HUES64 (cell line): ENCODE measurements around the gene GAS7.

ENCODE experiments used
- H3K27ac ChIP-seq: 2 replicates; pipeline ENCODE4 v1.7.0; 2013; ENCODE audit warnings: low read depth, low read length, inconsistent platforms
- H3K27me3 ChIP-seq: 2 replicates; pipeline ENCODE4 v1.6.1; 2013; ENCODE audit warnings: mild to moderate bottlenecking, low read length; ENCODE audit not compliant: insufficient read depth
- H3K36me3 ChIP-seq: 2 replicates; pipeline ENCODE4 v1.6.1; 2013; ENCODE audit warnings: mild to moderate bottlenecking, low read length; ENCODE audit not compliant: insufficient read depth
- H3K4me1 ChIP-seq: 2 replicates; pipeline ENCODE4 v1.6.1; 2013; ENCODE audit warnings: mild to moderate bottlenecking, low read length, moderate library complexity; ENCODE audit not compliant: insufficient read depth
- H3K4me3 ChIP-seq: 2 replicates; pipeline ENCODE4 v1.5.1; 2013; ENCODE audit warnings: mild to moderate bottlenecking, low read length, moderate library complexity
- H3K9ac ChIP-seq: 2 replicates; pipeline ENCODE4 v1.6.1; 2013; ENCODE audit warnings: mild to moderate bottlenecking, low read depth, low read length
- H3K9me3 ChIP-seq: 2 replicates; pipeline ENCODE4 v1.6.1; 2013; ENCODE audit warnings: low read depth, low read length; ENCODE audit not compliant: insufficient read depth
- WGBS: fragments of 150-250, 120-280 bp; methylation state at CpG from one replicate; pipeline ENCODE4 v1.1.7; 2013; ENCODE audit warnings: missing lambda C conversion rate; 5-methylcytosine and 5-hydroxymethylcytosine counted together

The GAS7 gene

GRCh38 chr17:9918804-9919352, 279.5 kb downstream of the GAS7 start:
- H3K27me3 ChIP-seq = no peaks in the 10 kb centered on the region
- H3K4me3 ChIP-seq = no peak overlapping the region
- no peak overlapping the region for H3K9ac ChIP-seq
- WGBS = 93% methylated on average over 5 of the region's 5 CpGs
- no peak overlapping the region for H3K27ac ChIP-seq
- no peaks in the 10 kb centered on the region for H3K36me3 ChIP-seq
- H3K4me1 ChIP-seq = no peaks in the 10 kb centered on the region
- no peaks in the 10 kb centered on the region for H3K9me3 ChIP-seq

- Histone ChIP-seq H3K9ac (no peak overlapping the region), H3K27me3 (no peaks in the 10 kb centered on the region), H3K4me1 (no peaks in the 10 kb centered on the region), H3K9me3 (no peaks in the 10 kb centered on the region), H3K27ac (no peak overlapping the region), H3K4me3 (no peak overlapping the region), H3K36me3 (no peaks in the 10 kb centered on the region)
- 97% methylated on average over 8 of the region's 8 CpGs for WGBS
These were observed 280.1 kb downstream of the GAS7 start for GRCh38 chr17:9918352-9918751.

- Histone ChIP-seq H3K4me1 (no peaks in the 10 kb centered on the region), H3K27ac (no peak overlapping the region), H3K36me3 (no peaks in the 10 kb centered on the region), H3K27me3 (no peaks in the 10 kb centered on the region), H3K4me3 (no peak overlapping the region), H3K9me3 (no peaks in the 10 kb centered on the region), H3K9ac (no peak overlapping the region)
- WGBS = 96% methylated on average over 19 of the region's 19 CpGs
These were observed 280.6 kb downstream of the GAS7 start for GRCh38 chr17:9917801-9918200.

- no peaks in the 10 kb centered on the region for H3K36me3 ChIP-seq
- no peak overlapping the region for H3K4me3 ChIP-seq
- H3K27ac ChIP-seq = no peak overlapping the region
These were observed 281.3 kb downstream of the GAS7 start for GRCh38 chr17:9917131-9917530.

GRCh38 chr17:9916108-9916507, 282.3 kb downstream of the GAS7 start:
- Histone ChIP-seq H3K4me1 (no peaks in the 10 kb centered on the region), H3K27ac (no peak overlapping the region), H3K9ac (no peak overlapping the region), H3K4me3 (no peak overlapping the region), H3K9me3 (no peaks in the 10 kb centered on the region), H3K36me3 (no peaks in the 10 kb centered on the region), H3K27me3 (no peaks in the 10 kb centered on the region)
- WGBS = 94% methylated on average over 8 of the region's 8 CpGs

More at GRCh38 chr17:9917131-9917530, 281.3 kb downstream of the GAS7 start:
- Histone ChIP-seq H3K27me3 (no peaks in the 10 kb centered on the region), H3K4me1 (no peaks in the 10 kb centered on the region), H3K9me3 (no peaks in the 10 kb centered on the region), H3K9ac (no peak overlapping the region)
- WGBS = 95% methylated on average over 13 of the region's 13 CpGs

- H3K36me3 ChIP-seq = no peaks in the 10 kb centered on the region
- no peaks in the 10 kb centered on the region for H3K4me1 ChIP-seq
- no peak overlapping the region for H3K9ac ChIP-seq
- H3K9me3 ChIP-seq = no peaks in the 10 kb centered on the region
- WGBS = 94% methylated on average over 5 of the region's 5 CpGs
- H3K27me3 ChIP-seq = no peaks in the 10 kb centered on the region
- H3K27ac ChIP-seq = no peak overlapping the region
- no peak overlapping the region for H3K4me3 ChIP-seq
These were observed 284.9 kb downstream of the GAS7 start for GRCh38 chr17:9913476-9913875.

- H3K27ac ChIP-seq = no peak overlapping the region
- 91% methylated on average over 18 of the region's 18 CpGs for WGBS
- no peaks in the 10 kb centered on the region for H3K27me3 ChIP-seq
- no peak overlapping the region for H3K9ac ChIP-seq
- no peaks in the 10 kb centered on the region for H3K36me3 ChIP-seq
- H3K4me3 ChIP-seq = no peak overlapping the region
- H3K4me1 ChIP-seq = 0 out of 2 replicates have a peak, but pooled peaks cover 5% of the 10 kb centered on the region
- no peaks in the 10 kb centered on the region for H3K9me3 ChIP-seq
These were observed 286.0 kb downstream of the GAS7 start for GRCh38 chr17:9912121-9913099.

- WGBS = 90% methylated on average over 12 of the region's 12 CpGs
- H3K27ac ChIP-seq = no peak overlapping the region
- H3K4me3 ChIP-seq = no peak overlapping the region
- no peaks in the 10 kb centered on the region for H3K9me3 ChIP-seq
- H3K9ac ChIP-seq = no peak overlapping the region
- 0 out of 2 replicates have a peak, but pooled peaks cover 5% of the 10 kb centered on the region for H3K4me1 ChIP-seq
- H3K36me3 ChIP-seq = no peaks in the 10 kb centered on the region
- H3K27me3 ChIP-seq = no peaks in the 10 kb centered on the region
These were observed 287.3 kb downstream of the GAS7 start for GRCh38 chr17:9911089-9911488.

GRCh38 chr17:9908649-9909042, 289.8 kb downstream of the GAS7 start:
- H3K4me1 ChIP-seq = 0 out of 2 replicates have a peak, but pooled peaks cover 5% of the 10 kb centered on the region
- no peaks in the 10 kb centered on the region for H3K27me3 ChIP-seq
- no peak overlapping the region for H3K4me3 ChIP-seq
- WGBS = 82% methylated on average over 7 of the region's 7 CpGs
- H3K36me3 ChIP-seq = no peaks in the 10 kb centered on the region
- no peak overlapping the region for H3K27ac ChIP-seq
- no peak overlapping the region for H3K9ac ChIP-seq
- no peaks in the 10 kb centered on the region for H3K9me3 ChIP-seq

- Histone ChIP-seq H3K36me3 (no peaks in the 10 kb centered on the region), H3K4me1 (0 out of 2 replicates have a peak, but pooled peaks cover 5% of the 10 kb centered on the region), H3K27me3 (no peaks in the 10 kb centered on the region), H3K4me3 (no peak overlapping the region), H3K27ac (no peak overlapping the region), H3K9ac (no peak overlapping the region), H3K9me3 (no peaks in the 10 kb centered on the region)
- 70% methylated on average over 12 of the region's 12 CpGs for WGBS
These were observed 290.3 kb downstream of the GAS7 start for GRCh38 chr17:9907883-9908648.

GRCh38 chr17:9907131-9907530, 291.3 kb downstream of the GAS7 start:
- Histone ChIP-seq H3K36me3 (no peaks in the 10 kb centered on the region), H3K4me1 (0 out of 2 replicates have a peak, but pooled peaks cover 5% of the 10 kb centered on the region), H3K9ac (no peak overlapping the region), H3K27ac (no peak overlapping the region), H3K9me3 (no peaks in the 10 kb centered on the region), H3K27me3 (no peaks in the 10 kb centered on the region), H3K4me3 (no peak overlapping the region)
- WGBS = 93% methylated on average over 7 of the region's 7 CpGs
